ENCODE data around the gene DESI1.
A peak's percentile ranks its signal among the peaks of the same experiment; 100 is the strongest.

DESI1 gene

GRCh38 chr22:41556561-41556960, 64.3 kb downstream of the DESI1 start:
- no peak for DNase-seq

GRCh38 chr22:41555325-41555982, 65.4 kb downstream of the DESI1 start:
- DNase-seq, result peak; percentile 12

GRCh38 chr22:41551877-41552582, 68.8 kb downstream of the DESI1 start:
- DNase-seq, result no peak

GRCh38 chr22:41550952-41551491, 69.8 kb downstream of the DESI1 start:
- DNase-seq, result no peak

- DNase-seq, result no peak
Measured at GRCh38 chr22:41548830-41549211, 72.0 kb downstream of the DESI1 start.

Data from SHP77 treated with DMSO at 0.1 percent for 48 hours (cell line).